Natural killer cell (primary cell): Measurements from ENCODE around the gene EGFLAM. TPM values are rescaled to one million over a fixed set of nuclear protein-coding genes. Genes with fewer than 3 reads are reported as not detected.

Source experiments
- ATAC-seq, 3 donors: fragments of 150-1000 bp in 2 of 3; fragments of 200-7000 bp in 1 of 3; cut with Tn5 transposase; 1 replicate in 1 of 3; 2 replicates in 2 of 3; pipeline ENCODE4 v1.10.0; 2021; ENCODE audit warnings: mild to moderate bottlenecking in 2 of 3, moderate library complexity in 2 of 3
- DNase-seq, 2 donors: peaks; one replicate each; pipeline versions ENCODE4 v3.0.0 to v3.0.0-alpha.2; 2013 to 2021; ENCODE audit warnings: mixed read lengths in 1 of 2
- H3K27ac ChIP-seq: one replicate; pipeline ENCODE4 v1.5.1; 2013; ENCODE audit warnings: mild to moderate bottlenecking, low read length
- H3K27me3 ChIP-seq: one replicate; pipeline ENCODE4 v1.6.1; 2013; ENCODE audit warnings: low read length; ENCODE audit not compliant: control insufficient read depth, insufficient read depth
- H3K36me3 ChIP-seq: one replicate; pipeline ENCODE4 v1.6.1; 2013; ENCODE audit warnings: low read length; ENCODE audit not compliant: control insufficient read depth, insufficient read depth
- H3K4me1 ChIP-seq: one replicate; pipeline ENCODE4 v1.6.1; 2013; ENCODE audit warnings: low read length; ENCODE audit not compliant: control insufficient read depth, insufficient read depth
- H3K4me3 ChIP-seq: one replicate; pipeline ENCODE4 v1.5.1; 2013; ENCODE audit warnings: low read length
- H3K9me3 ChIP-seq: one replicate; pipeline ENCODE4 v1.6.1; 2013; ENCODE audit warnings: low read length; ENCODE audit not compliant: control insufficient read depth, insufficient read depth
- H3K27ac Mint-ChIP-seq, 2 donors: one replicate each; pipeline ENCODE4 v1.8.0; 2022; ENCODE audit warnings: mild to moderate bottlenecking in 2 of 2, mixed read lengths in 2 of 2, moderate library complexity in 1 of 2
- H3K27me3 Mint-ChIP-seq, 2 donors: one replicate each; pipeline ENCODE4 v1.8.0; 2022; ENCODE audit warnings: low read depth in 2 of 2, mixed read lengths in 2 of 2
- H3K36me3 Mint-ChIP-seq: one replicate; pipeline ENCODE4 v1.8.0; 2022; ENCODE audit warnings: mixed read lengths
- H3K4me1 Mint-ChIP-seq, 2 donors: one replicate each; pipeline ENCODE4 v1.8.0; 2022; ENCODE audit warnings: mixed read lengths in 2 of 2
- H3K4me3 Mint-ChIP-seq: one replicate; pipeline ENCODE4 v1.8.0; 2022; ENCODE audit warnings: mild to moderate bottlenecking, moderate library complexity, mixed read lengths
- H3K9me3 Mint-ChIP-seq, 2 donors: one replicate each; pipeline ENCODE4 v1.8.0; 2022; ENCODE audit warnings: mixed read lengths in 2 of 2
- CTCF ChIP-seq: fragments of 200-600 bp; IDR thresholded peaks from one replicate; pipeline ENCODE4 v1.8.0; 2022; ENCODE audit warnings: antibody characterized with exemption
- WGBS: methylation state at CpG from one replicate; pipeline ENCODE4 v1.1.7; 2013; ENCODE audit warnings: missing lambda C conversion rate; ENCODE audit not compliant: insufficient coverage; 5-methylcytosine and 5-hydroxymethylcytosine counted together
- intact Hi-C: fragments of 100-400 bp; cut with micrococcal nuclease; formaldehyde crosslinking; loops from one replicate; pipeline ENCODE4 v1.14.2; 2022
- total RNA-seq, 4 donors: library from RNA; stranded (reverse); fragments of 120-200 nt in 1 of 4; gene quantifications; one replicate each; pipeline versions ENCODE4 v1.2.3 to v1.2.4, GENCODE V29; 2013 to 2022

Gene EGFLAM
- total RNA-seq, 3 donors from 2014 or later (not counting 1 experiment from before 2014, with no cell fraction given): not detected

DNA sequence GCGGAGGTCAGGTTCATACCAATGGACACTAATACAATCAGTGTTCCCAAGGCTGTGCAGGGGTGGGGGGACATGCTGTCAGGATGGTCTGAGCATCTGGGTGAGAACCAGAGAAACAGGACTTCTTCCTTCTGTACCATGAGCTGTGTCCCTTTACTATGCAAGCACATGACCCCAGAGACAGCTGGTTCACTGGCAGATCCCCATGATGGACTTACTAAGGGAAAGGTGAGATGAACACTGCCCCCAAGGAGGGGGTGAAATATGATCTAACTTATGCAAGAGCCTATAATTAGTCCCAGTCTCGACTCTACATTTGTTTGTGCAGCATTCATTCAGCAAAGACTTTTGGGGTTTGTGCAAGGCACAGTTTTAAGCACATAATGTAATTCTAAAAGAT lies 206.7 kb downstream of the EGFLAM start:
- no peak for ATAC-seq
- Mint-ChIP-seq H3K4me1 (peaks cover 6 to 7% of the 10 kb centered on the region in 2 donors), H3K9me3 (no peaks in the 10 kb centered on the region), H3K4me3 (no peak overlapping the region), H3K36me3 (no peaks in the 10 kb centered on the region), H3K27ac (no peak overlapping the region), H3K27me3 (peaks cover 27 to 41% of the 10 kb centered on the region in 2 donors)
- Histone ChIP-seq H3K27ac (no peak overlapping the region), H3K9me3 (no peaks in the 10 kb centered on the region), H3K4me3 (no peak overlapping the region), H3K4me1 (peaks cover 7% of the 10 kb centered on the region), H3K27me3 (peaks cover 40% of the 10 kb centered on the region), H3K36me3 (no peaks in the 10 kb centered on the region)
- 76% methylated on average over 2 of the region's 2 CpGs for WGBS
- no peak for TF ChIP-seq CTCF
- DNase-seq: no peak
- intact Hi-C loops: no loop called here

- intact Hi-C loops: no loop called here
- H3K9me3 Mint-ChIP-seq: no peaks in the 10 kb centered on the region
- 89% methylated on average over 9 of the region's 9 CpGs for WGBS
Measured at GRCh38 chr5:38465702-38466423, 207.5 kb downstream of the EGFLAM start.

DNA sequence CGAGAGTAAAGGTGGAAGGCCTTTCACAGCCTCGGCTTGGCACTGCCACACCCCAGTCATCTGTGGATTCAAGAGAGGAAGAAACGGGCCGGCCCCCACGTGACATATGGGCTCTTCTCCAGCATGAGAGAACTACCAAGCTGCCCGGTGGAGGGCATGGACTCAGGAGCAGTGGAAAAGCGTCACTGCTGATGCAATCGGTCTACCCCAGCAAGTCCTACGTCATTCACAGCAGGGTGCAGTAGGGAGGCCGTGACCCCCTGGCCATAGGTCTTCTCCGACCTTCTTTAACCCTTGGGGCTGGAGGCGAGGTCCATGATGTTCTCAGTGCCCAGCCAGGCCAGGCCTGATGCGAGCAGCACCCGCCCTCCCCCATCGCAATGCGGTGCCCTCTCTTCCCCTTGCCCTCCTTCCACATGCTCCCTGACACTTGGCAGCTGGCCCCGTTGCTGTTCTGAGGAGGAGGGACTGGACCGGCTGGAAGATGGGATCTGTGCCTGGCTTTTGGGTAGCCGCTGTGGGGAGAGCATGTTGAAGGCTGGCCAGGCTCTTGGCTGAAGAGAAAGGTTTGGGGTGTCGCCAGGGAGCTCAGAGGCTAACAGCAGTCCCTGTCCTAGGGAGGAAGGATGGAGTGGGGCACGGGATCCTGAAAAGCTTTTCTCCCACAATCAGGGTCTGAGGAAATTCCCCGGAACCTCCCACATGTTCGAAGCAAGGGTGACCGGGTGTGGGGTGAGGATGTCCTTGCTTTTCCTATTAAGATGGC lies 208.2 kb downstream of the EGFLAM start:
- no peak for DNase-seq
- intact Hi-C loops: no loop called here
- H3K27ac ChIP-seq: no peak overlapping the region
- no peaks in the 10 kb centered on the region for H3K9me3 ChIP-seq
- Mint-ChIP-seq H3K27ac (no peak overlapping the region), H3K4me3 (no peak overlapping the region), H3K27me3 (peaks cover 22 to 32% of the 10 kb centered on the region in 2 donors), H3K4me1 (peaks cover 6 to 7% of the 10 kb centered on the region in 2 donors), H3K9me3 (no peaks in the 10 kb centered on the region), H3K36me3 (no peaks in the 10 kb centered on the region)
- H3K27me3 ChIP-seq: peaks cover 28% of the 10 kb centered on the region
- 89% methylated on average over 24 of the region's 24 CpGs for WGBS
- no peaks in the 10 kb centered on the region for H3K36me3 ChIP-seq
- peaks cover 7% of the 10 kb centered on the region for H3K4me1 ChIP-seq
- no peak for ATAC-seq
- no peak for TF ChIP-seq CTCF
- no peak overlapping the region for H3K4me3 ChIP-seq

More at GRCh38 chr5:38465702-38466423, 207.5 kb downstream of the EGFLAM start:
- Histone ChIP-seq H3K9me3 (no peaks in the 10 kb centered on the region), H3K4me3 (no peak overlapping the region), H3K27me3 (peaks cover 32% of the 10 kb centered on the region), H3K4me1 (peaks cover 7% of the 10 kb centered on the region), H3K36me3 (no peaks in the 10 kb centered on the region), H3K27ac (no peak overlapping the region)
- no peak for DNase-seq
- Mint-ChIP-seq H3K4me1 (peaks cover 6 to 7% of the 10 kb centered on the region in 2 donors), H3K27me3 (peaks cover 20 to 33% of the 10 kb centered on the region in 2 donors), H3K36me3 (no peaks in the 10 kb centered on the region), H3K27ac (no peak overlapping the region), H3K4me3 (no peak overlapping the region)
- no peak for TF ChIP-seq CTCF
- no peak for ATAC-seq
